Fibroblast of mammary gland (primary cell): ENCODE data around the gene KLF6.

Experiments
- DNase-seq: peaks from one replicate; pipeline ENCODE4 v3.0.0-alpha.2; 2010; ENCODE audit warnings: low read depth
- H3K4me3 ChIP-seq: 2 replicates; pipeline ENCODE4 v1.5.1; 2011; ENCODE audit warnings: low read depth, mild to moderate bottlenecking, low read length, moderate library complexity; ENCODE audit not compliant: control insufficient read depth
- CTCF ChIP-seq: conservative IDR thresholded peaks from 2 replicates; pipeline ENCODE4 v1.5.1; 2011; ENCODE audit warnings: low read depth, low read length, inconsistent platforms; ENCODE audit not compliant: control insufficient read depth, insufficient read depth

The KLF6 gene

GRCh38 chr10:3829156-3830050, 44.4 kb upstream of the KLF6 start:
- peak overlapping the region; percentile 18 for H3K4me3 ChIP-seq
- DNase-seq = no peak
- no peak for TF ChIP-seq CTCF

GRCh38 chr10:3828404-3829155, 43.6 kb upstream of the KLF6 start:
- peak overlapping the region; percentile 18 for H3K4me3 ChIP-seq

GRCh38 chr10:3827768-3828403, 42.9 kb upstream of the KLF6 start:
- no peak overlapping the region for H3K4me3 ChIP-seq
- no peak for TF ChIP-seq CTCF
- DNase-seq = no peak

More at GRCh38 chr10:3828404-3829155, 43.6 kb upstream of the KLF6 start:
- DNase-seq = peak; percentile 82
- TF ChIP-seq CTCF = no peak

- TF ChIP-seq CTCF = no peak
- no peak overlapping the region for H3K4me3 ChIP-seq
- no peak for DNase-seq
These were observed 42.3 kb upstream of the KLF6 start for GRCh38 chr10:3827266-3827665.

- H3K4me3 ChIP-seq = no peak overlapping the region
- peak; percentile 70 for DNase-seq
These were observed 40.9 kb upstream of the KLF6 start for GRCh38 chr10:3825862-3826351.

GRCh38 chr10:3825244-3825643, 40.2 kb upstream of the KLF6 start:
- peak; percentile 64 for DNase-seq
- H3K4me3 ChIP-seq = no peak overlapping the region
- TF ChIP-seq CTCF = no peak

More at GRCh38 chr10:3825862-3826351, 40.9 kb upstream of the KLF6 start:
- TF ChIP-seq CTCF = no peak
